Measurements from ENCODE around the gene GRIK1. TPM values are rescaled to one million over a fixed set of nuclear protein-coding genes. Genes with fewer than 3 reads are reported as not detected.

Gene GRIK1
- total RNA-seq, 4 donors from 2014 or later, result 0.44 to 4.1 (median 2.6) TPM

DNA sequence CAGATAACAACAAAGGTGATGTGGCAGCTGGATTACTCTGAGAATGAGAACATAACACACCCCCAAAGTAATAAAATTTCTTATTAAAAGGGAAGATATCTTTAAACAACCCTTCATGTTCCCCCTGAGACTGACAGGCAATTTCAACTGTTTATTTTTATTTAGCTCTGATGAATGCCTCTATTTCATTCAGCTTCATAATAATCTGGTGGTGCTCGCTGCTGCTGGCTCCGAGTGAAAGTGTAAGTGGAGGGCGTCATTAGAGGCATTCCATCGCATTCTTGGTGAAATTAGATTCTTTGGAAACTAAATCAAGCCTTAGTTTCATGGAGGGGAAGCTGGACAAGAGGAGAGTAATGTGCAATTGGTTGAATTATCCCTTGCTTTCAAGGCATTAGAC lies 128.9 kb downstream of the GRIK1 start:
- Histone ChIP-seq H3K4me3 (no peak overlapping the region), H3K9me3 (no peaks in the 10 kb centered on the region), H3K27ac (no peak overlapping the region), H3K4me1 (peaks cover 0 to 15% (median 0%) of the 10 kb centered on the region in 4 donors), H3K27me3 (no peaks in the 10 kb centered on the region), H3K36me3 (no peaks in the 10 kb centered on the region)
- 21 to 30% methylated on average over 4 of the region's 4 CpGs for WGBS, 2 donors
- TF ChIP-seq POLR2A (IDR thresholded peaks at IDR 0.05) (no peak), EP300 (IDR thresholded peaks at IDR 0.05) (no peak)
- TF ChIP-seq, protein P1, sequence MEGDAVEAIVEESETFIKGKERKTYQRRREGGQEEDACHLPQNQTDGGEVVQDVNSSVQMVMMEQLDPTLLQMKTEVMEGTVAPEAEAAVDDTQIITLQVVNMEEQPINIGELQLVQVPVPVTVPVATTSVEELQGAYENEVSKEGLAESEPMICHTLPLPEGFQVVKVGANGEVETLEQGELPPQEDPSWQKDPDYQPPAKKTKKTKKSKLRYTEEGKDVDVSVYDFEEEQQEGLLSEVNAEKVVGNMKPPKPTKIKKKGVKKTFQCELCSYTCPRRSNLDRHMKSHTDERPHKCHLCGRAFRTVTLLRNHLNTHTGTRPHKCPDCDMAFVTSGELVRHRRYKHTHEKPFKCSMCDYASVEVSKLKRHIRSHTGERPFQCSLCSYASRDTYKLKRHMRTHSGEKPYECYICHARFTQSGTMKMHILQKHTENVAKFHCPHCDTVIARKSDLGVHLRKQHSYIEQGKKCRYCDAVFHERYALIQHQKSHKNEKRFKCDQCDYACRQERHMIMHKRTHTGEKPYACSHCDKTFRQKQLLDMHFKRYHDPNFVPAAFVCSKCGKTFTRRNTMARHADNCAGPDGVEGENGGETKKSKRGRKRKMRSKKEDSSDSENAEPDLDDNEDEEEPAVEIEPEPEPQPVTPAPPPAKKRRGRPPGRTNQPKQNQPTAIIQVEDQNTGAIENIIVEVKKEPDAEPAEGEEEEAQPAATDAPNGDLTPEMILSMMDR (IDR thresholded peaks at IDR 0.05), result no peak
- no peak for DNase-seq (ENCODE audit: low spot score in 2 of 2)

GRCh38 chr21:29808153-29808552 lies 131.6 kb downstream of the GRIK1 start:
- no peak for TF ChIP-seq EP300 (IDR thresholded peaks at IDR 0.05)
- TF ChIP-seq, protein P1 (IDR thresholded peaks at IDR 0.05), result no peak
- TF ChIP-seq POLR2A (IDR thresholded peaks at IDR 0.05), result no peak

DNA sequence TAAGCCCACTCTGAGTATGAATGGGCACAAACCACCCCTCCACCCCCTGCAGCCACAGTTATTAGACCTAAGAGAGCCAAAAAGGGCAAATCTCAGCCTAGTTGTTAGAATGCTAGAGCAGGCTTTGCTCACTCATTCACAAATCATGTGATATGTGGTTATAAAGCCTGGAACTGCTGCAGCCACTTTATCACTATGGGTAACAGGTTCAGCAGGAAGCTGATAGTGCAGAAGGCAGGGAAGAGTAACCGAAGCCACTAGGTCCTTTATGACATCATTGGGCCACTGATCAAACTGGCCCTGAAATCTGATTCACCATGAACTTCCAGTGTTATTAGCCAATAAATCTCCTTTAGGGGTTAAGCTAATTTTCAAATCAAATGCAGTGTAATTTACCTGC lies 134.7 kb downstream of the GRIK1 start:
- DNase-seq (ENCODE audit: low spot score in 2 of 2), result no peak
- H3K4me1 ChIP-seq, result no peaks in the 10 kb centered on the region
- H3K27me3 ChIP-seq, result no peaks in the 10 kb centered on the region
- no peaks in the 10 kb centered on the region for H3K9me3 ChIP-seq
- 67% methylated on average over 1 of the region's 1 CpG for WGBS, 2 donors
- H3K27ac ChIP-seq, result no peak overlapping the region
- H3K36me3 ChIP-seq, result no peaks in the 10 kb centered on the region
- no peak for TF ChIP-seq POLR2A (IDR thresholded peaks at IDR 0.05)
- no peak for TF ChIP-seq EP300 (IDR thresholded peaks at IDR 0.05)
- TF ChIP-seq, protein P1 (IDR thresholded peaks at IDR 0.05), result no peak
- H3K4me3 ChIP-seq, result no peak overlapping the region

More at GRCh38 chr21:29808153-29808552, 131.6 kb downstream of the GRIK1 start:
- no peak overlapping the region for H3K4me3 ChIP-seq
- no peaks in the 10 kb centered on the region for H3K9me3 ChIP-seq
- WGBS, 2 donors, result 33 to 46% methylated on average over 2 of the region's 2 CpGs
- H3K36me3 ChIP-seq, result no peaks in the 10 kb centered on the region
- peaks cover 0 to 15% (median 0%) of the 10 kb centered on the region in 4 donors for H3K4me1 ChIP-seq
- no peaks in the 10 kb centered on the region for H3K27me3 ChIP-seq
- H3K27ac ChIP-seq, result no peak overlapping the region
- DNase-seq (ENCODE audit: low spot score in 2 of 2), result no peak

- no peak overlapping the region for H3K4me3 ChIP-seq
- no peak overlapping the region for H3K27ac ChIP-seq
- 66 to 72% methylated on average over 1 of the region's 1 CpG for WGBS, 2 donors
- DNase-seq (ENCODE audit: low spot score in 2 of 2), result no peak
- TF ChIP-seq, protein P1 (IDR thresholded peaks at IDR 0.05), result no peak
- no peak for TF ChIP-seq POLR2A (IDR thresholded peaks at IDR 0.05)
- no peak for TF ChIP-seq EP300 (IDR thresholded peaks at IDR 0.05)
- H3K27me3 ChIP-seq, result no peaks in the 10 kb centered on the region
- no peaks in the 10 kb centered on the region for H3K4me1 ChIP-seq
- H3K36me3 ChIP-seq, result no peaks in the 10 kb centered on the region
- no peaks in the 10 kb centered on the region for H3K9me3 ChIP-seq
Measured at GRCh38 chr21:29803191-29803590, 136.6 kb downstream of the GRIK1 start.

GRCh38 chr21:29801122-29801521 lies 138.7 kb downstream of the GRIK1 start:
- 87 to 94% methylated on average over 4 of the region's 4 CpGs for WGBS, 2 donors
- no peak overlapping the region for H3K27ac ChIP-seq
- no peak for DNase-seq (ENCODE audit: low spot score in 2 of 2)
- H3K4me1 ChIP-seq, result no peaks in the 10 kb centered on the region
- no peak overlapping the region for H3K4me3 ChIP-seq
- TF ChIP-seq POLR2A (IDR thresholded peaks at IDR 0.05) (no peak), EP300 (IDR thresholded peaks at IDR 0.05) (no peak)
- TF ChIP-seq, protein P1 (IDR thresholded peaks at IDR 0.05), result no peak
- H3K9me3 ChIP-seq, result no peaks in the 10 kb centered on the region
- no peaks in the 10 kb centered on the region for H3K27me3 ChIP-seq
- H3K36me3 ChIP-seq, result no peaks in the 10 kb centered on the region

Data from tibial nerve (tissue), 4 donors.